Right lobe of liver (tissue), 4 donors: ENCODE measurements around the gene FEM1B.

Experiments used
- CTCF ChIP-seq, 4 donors: fragments of 200-600 bp in 3 of 4; fragments of 450-650 bp in 1 of 4; IDR thresholded peaks; one replicate each; pipeline versions ENCODE4 v1.5.1 to v1.8.0; 2016 to 2022; ENCODE audit warnings: antibody characterized with exemption in 4 of 4, mild to moderate bottlenecking in 2 of 4
- POLR2A ChIP-seq: fragments of 450-650 bp; IDR thresholded peaks from one replicate; pipeline ENCODE4 v1.6.1; 2017; ENCODE audit warnings: antibody characterized with exemption, mild to moderate bottlenecking
- donor health status: DM: no; HTN: no; CAD: no.
- donor health status: DM: no; HTN: no; CAD: no.
- donor health status: DM: no; HTN: yes; CAD: no.

- no peak for TF ChIP-seq CTCF (IDR thresholded peaks at IDR 0.05)
- no peak for TF ChIP-seq POLR2A
These were observed 66.2 kb downstream of the FEM1B start for GRCh38 chr15:68343579-68344225.
